K562 (cell line): ENCODE measurements around the gene TMEM164. TPM values are rescaled to one million over a fixed set of nuclear protein-coding genes. Genes with fewer than 3 reads are reported as not detected.

Experiments used
- CBFA2T2 ChIP-seq: fragments of 450-650 bp; conservative IDR thresholded peaks from 2 replicates; pipeline ENCODE4 v1.6.1; 2017; ENCODE audit warnings: mild to moderate bottlenecking
- E2F8 ChIP-seq: fragments of 450-650 bp; IDR thresholded peaks from 2 replicates; pipeline ENCODE4 v1.7.1; 2018; ENCODE audit warnings: mild to moderate bottlenecking, low read depth; ENCODE audit not compliant: partially characterized antibody
- ELF4 ChIP-seq: fragments of 450-650 bp; formaldehyde crosslinking; IDR thresholded peaks from 2 replicates; pipeline ENCODE4 v1.4.0; 2022; ENCODE audit warnings: missing genetic modification characterization
- KDM5B ChIP-seq: fragments of 200-600 bp; sonication (generic); IDR thresholded peaks from 2 replicates; pipeline ENCODE4 v1.6.1; 2012; ENCODE audit warnings: low read depth, mild to moderate bottlenecking, moderate library complexity, low read length, control low read depth, inconsistent platforms; ENCODE audit not compliant: insufficient replicate concordance
- LEF1 ChIP-seq: fragments of 450-650 bp; IDR thresholded peaks from 2 replicates; pipeline ENCODE4 v1.6.1; 2016; ENCODE audit warnings: mild to moderate bottlenecking
- MGA ChIP-seq: fragments of 450-650 bp; IDR thresholded peaks from 2 replicates; pipeline ENCODE4 v1.6.1; 2016; ENCODE audit warnings: mild to moderate bottlenecking, moderate library complexity
- MTA3 ChIP-seq: fragments of 450-650 bp; formaldehyde crosslinking; IDR thresholded peaks from 2 replicates; pipeline ENCODE4 v1.6.1; 2017; ENCODE audit warnings: mild to moderate bottlenecking, borderline replicate concordance
- XRCC3 ChIP-seq: fragments of 450-650 bp; IDR thresholded peaks from 2 replicates; pipeline ENCODE4 v1.6.1; 2017; ENCODE audit warnings: mild to moderate bottlenecking, moderate library complexity
- ZSCAN29 ChIP-seq: fragments of 450-650 bp; IDR thresholded peaks from 2 replicates; pipeline ENCODE4 v1.6.1; 2017
- polyA plus RNA-seq, 8 experiments: library from polyadenylated mRNA; depleted of rRNA in 4 of 8; stranded (reverse) in 5 of 8; unstranded in 3 of 8; fragments of >200 nt; fragmentation: Nextera tagmentation in 2 of 8; fragmentation: Illumina TruSeq in 1 of 8; extraction: Ambion mirVana in 2 of 8; extraction: Trizol in 1 of 8; gene quantifications; 2 replicates each; pipeline versions ENCODE4 v1.2.1 to v1.2.3, GENCODE V29; 2011 to 2014; ENCODE audit warnings: inconsistent platforms in 1 of 8, missing spikeins in 1 of 8
- total RNA-seq, 7 experiments: library from RNA; depleted of rRNA in 6 of 7; stranded (reverse); fragments of >200 nt in 6 of 7; fragmentation: Illumina TruSeq in 2 of 7; extraction: Trizol in 2 of 7; gene quantifications; 2 replicates each; pipeline versions ENCODE4 v1.2.1 to v1.2.3, GENCODE V29; 2011 to 2021; ENCODE audit warnings: low replicate concordance in 1 of 7
- TF ChIP-seq, protein P1 (sequence below): fragments of 450-650 bp; IDR thresholded peaks from 2 replicates; pipeline ENCODE4 v1.6.1; 2018; ENCODE audit not compliant: partially characterized antibody

Gene TMEM164
- total and polyA plus RNA-seq, 9 of the 15 experiments (the other 6 are each of a cell fraction or from before 2014, with no cell fraction given) = 2.4 to 57.3 (median 23.1) TPM

DNA sequence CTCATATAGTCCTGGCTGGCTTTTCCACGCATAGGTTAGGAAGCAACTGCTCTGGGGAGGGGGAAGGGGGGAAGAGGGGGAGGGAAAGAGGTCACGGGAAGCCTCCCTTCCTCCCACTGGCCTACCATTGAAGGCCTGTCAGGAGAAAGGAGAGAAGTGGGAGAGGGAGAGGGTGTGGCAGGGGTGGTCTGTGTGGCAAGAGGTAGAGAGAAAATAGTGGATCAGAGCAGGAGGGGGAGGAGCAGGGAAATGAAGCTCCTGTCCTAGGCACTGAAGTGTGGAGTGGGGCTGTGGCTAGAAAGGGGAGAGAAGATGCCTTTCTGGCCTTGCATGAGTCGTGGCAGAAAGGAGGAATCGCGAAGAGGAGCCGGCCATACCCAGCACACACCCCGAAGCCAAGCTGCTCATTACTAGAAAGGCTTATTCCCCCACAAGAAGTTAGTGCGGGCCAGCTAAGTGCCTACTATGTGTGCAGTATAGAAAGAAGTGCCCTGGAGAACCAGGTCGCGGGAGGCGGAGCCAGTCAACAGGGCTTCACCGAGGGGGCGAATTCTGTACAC lies 1.1 kb upstream of the TMEM164 start (continued):
- no peak for TF ChIP-seq E2F8
- TF ChIP-seq MGA = peak; percentile 96; the same call in 1 of the 2 replicates
- 0 out of 2 replicates have a peak, but pooled peaks have one; percentile 29 for TF ChIP-seq LEF1
- TF ChIP-seq CBFA2T2 = no peak
- TF ChIP-seq ELF4 (CRISPR knock-in tag) = 0 out of 2 replicates have a peak, but pooled peaks have one; percentile 43
- TF ChIP-seq, protein P1, sequence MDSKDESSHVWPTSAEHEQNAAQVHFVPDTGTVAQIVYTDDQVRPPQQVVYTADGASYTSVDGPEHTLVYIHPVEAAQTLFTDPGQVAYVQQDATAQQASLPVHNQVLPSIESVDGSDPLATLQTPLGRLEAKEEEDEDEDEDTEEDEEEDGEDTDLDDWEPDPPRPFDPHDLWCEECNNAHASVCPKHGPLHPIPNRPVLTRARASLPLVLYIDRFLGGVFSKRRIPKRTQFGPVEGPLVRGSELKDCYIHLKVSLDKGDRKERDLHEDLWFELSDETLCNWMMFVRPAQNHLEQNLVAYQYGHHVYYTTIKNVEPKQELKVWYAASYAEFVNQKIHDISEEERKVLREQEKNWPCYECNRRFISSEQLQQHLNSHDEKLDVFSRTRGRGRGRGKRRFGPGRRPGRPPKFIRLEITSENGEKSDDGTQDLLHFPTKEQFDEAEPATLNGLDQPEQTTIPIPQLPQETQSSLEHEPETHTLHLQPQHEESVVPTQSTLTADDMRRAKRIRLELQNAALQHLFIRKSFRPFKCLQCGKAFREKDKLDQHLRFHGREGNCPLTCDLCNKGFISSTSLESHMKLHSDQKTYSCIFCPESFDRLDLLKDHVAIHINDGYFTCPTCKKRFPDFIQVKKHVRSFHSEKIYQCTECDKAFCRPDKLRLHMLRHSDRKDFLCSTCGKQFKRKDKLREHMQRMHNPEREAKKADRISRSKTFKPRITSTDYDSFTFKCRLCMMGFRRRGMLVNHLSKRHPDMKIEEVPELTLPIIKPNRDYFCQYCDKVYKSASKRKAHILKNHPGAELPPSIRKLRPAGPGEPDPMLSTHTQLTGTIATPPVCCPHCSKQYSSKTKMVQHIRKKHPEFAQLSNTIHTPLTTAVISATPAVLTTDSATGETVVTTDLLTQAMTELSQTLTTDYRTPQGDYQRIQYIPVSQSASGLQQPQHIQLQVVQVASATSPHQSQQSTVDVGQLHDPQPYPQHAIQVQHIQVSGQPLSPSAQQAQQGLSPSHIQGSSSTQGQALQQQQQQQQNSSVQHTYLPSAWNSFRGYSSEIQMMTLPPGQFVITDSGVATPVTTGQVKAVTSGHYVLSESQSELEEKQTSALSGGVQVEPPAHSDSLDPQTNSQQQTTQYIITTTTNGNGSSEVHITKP = peak; percentile 39
- peak; percentile 23; the same call in 1 of the 2 replicates for TF ChIP-seq MTA3
- no peak for TF ChIP-seq ZSCAN29
- TF ChIP-seq KDM5B = peak; percentile 56
- no peak for TF ChIP-seq XRCC3
